Stomach (tissue), 9 donors: ENCODE results near the gene PARD3. TPM values are rescaled to one million over a fixed set of nuclear protein-coding genes. Genes with fewer than 3 reads are reported as not detected.

ENCODE experiments used
- DNase-seq, 2 donors: peaks; one replicate each; pipeline versions ENCODE4 v3.0.0 to v3.0.0-alpha.2; 2013 to 2019
- H3K27ac ChIP-seq, 5 donors: fragments of 200-600 bp in 4 of 5; sonication (generic) in 4 of 5; one replicate each; pipeline ENCODE4 v1.5.1; 2013 to 2019; ENCODE audit warnings: mild to moderate bottlenecking in 1 of 5, moderate library complexity in 1 of 5
- H3K27me3 ChIP-seq, 3 donors: fragments of 200-600 bp; sonication (generic); one replicate each; pipeline ENCODE4 v1.5.1; 2017 to 2019; ENCODE audit warnings: mixed run types in 1 of 3
- H3K36me3 ChIP-seq, 4 donors: fragments of 200-600 bp; sonication (generic); 1 replicate in 3 of 4; 2 replicates in 1 of 4; pipeline ENCODE4 v1.5.1; 2016 to 2019
- H3K4me1 ChIP-seq, 4 donors: fragments of 200-600 bp; sonication (generic); one replicate each; pipeline ENCODE4 v1.5.1; 2016 to 2019
- H3K4me3 ChIP-seq, 4 donors: fragments of 200-600 bp; sonication (generic) in 3 of 4; one replicate each; pipeline ENCODE4 v1.5.1; 2016 to 2019; ENCODE audit warnings: mild to moderate bottlenecking in 1 of 4
- H3K9me3 ChIP-seq, 4 donors: fragments of 200-600 bp; sonication (generic); one replicate each; pipeline ENCODE4 v1.5.1; 2016 to 2019
- EP300 ChIP-seq: sonication (generic); formaldehyde crosslinking; IDR thresholded peaks from one replicate; pipeline ENCODE4 v1.6.1; 2017; ENCODE audit warnings: antibody characterized with exemption
- POLR2A ChIP-seq, 4 donors: fragments of 450-650 bp; IDR thresholded peaks; one replicate each; pipeline ENCODE4 v1.6.1; 2016; ENCODE audit warnings: antibody characterized with exemption in 4 of 4, control low read depth in 2 of 4, mild to moderate bottlenecking in 1 of 4, moderate library complexity in 1 of 4
- POLR2AphosphoS5 ChIP-seq, 3 donors: sonication (generic); formaldehyde crosslinking; IDR thresholded peaks; one replicate each; pipeline ENCODE4 v1.6.1; 2016; ENCODE audit warnings: antibody characterized with exemption in 3 of 3
- WGBS, 5 donors: extraction: QIAGEN DNeasy Blood & Tissue Kit in 3 of 5; methylation state at CpG; one replicate each; pipeline versions ENCODE4 v1.1.5 to v1.1.7; 2013 to 2018; 5-methylcytosine and 5-hydroxymethylcytosine counted together
- intact Hi-C: fragments of 100-400 bp; cut with DNase I; formaldehyde crosslinking; loops from one replicate; pipeline ENCODE4 v1.15.1; 2023; ENCODE audit warnings: low total_unique reads
- polyA plus RNA-seq, 3 donors: library from polyadenylated mRNA; stranded (reverse); fragments of 200-250 nt; gene quantifications; one replicate each; pipeline ENCODE4 v1.2.3, GENCODE V29; 2013
- total RNA-seq, 5 donors: library from RNA; depleted of rRNA; stranded (reverse); fragments of >200 nt; gene quantifications; one replicate each; pipeline versions ENCODE4 v1.1.0 to v1.2.3, GENCODE V29; 2014 to 2016
- TF ChIP-seq, protein P1 (sequence below), 7 experiments: fragments of 450-650 bp in 4 of 7; fragments of 200-600 bp in 3 of 7; sonication (generic) in 3 of 7; IDR thresholded peaks; one replicate each; pipeline ENCODE4 v1.5.1; 2016 to 2019; ENCODE audit warnings: antibody characterized with exemption in 7 of 7, control low read depth in 2 of 7, mild to moderate bottlenecking in 1 of 7
- donor health status: healthy with polysubstance abuse.
- donor health status: Bipolar disorder and iron deficiency.
- donor health status: healthy.

PARD3 gene
- total and polyA plus RNA-seq, 8 donors, result 13.7 to 118 (median 31.8) TPM

- intact Hi-C loops, result no loop called here
- Histone ChIP-seq H3K27ac (no peak overlapping the region), H3K9me3 (no peaks in the 10 kb centered on the region), H3K4me3 (no peak overlapping the region), H3K27me3 (no peaks in the 10 kb centered on the region), H3K36me3 (peaks cover 0 to 6% (median 0%) of the 10 kb centered on the region in 4 donors), H3K4me1 (no peaks in the 10 kb centered on the region)
- WGBS, 5 donors, result 80 to 95% (median 92%) methylated on average over 3 of the region's 3 CpGs
- no peak for DNase-seq
- TF ChIP-seq, protein P1, sequence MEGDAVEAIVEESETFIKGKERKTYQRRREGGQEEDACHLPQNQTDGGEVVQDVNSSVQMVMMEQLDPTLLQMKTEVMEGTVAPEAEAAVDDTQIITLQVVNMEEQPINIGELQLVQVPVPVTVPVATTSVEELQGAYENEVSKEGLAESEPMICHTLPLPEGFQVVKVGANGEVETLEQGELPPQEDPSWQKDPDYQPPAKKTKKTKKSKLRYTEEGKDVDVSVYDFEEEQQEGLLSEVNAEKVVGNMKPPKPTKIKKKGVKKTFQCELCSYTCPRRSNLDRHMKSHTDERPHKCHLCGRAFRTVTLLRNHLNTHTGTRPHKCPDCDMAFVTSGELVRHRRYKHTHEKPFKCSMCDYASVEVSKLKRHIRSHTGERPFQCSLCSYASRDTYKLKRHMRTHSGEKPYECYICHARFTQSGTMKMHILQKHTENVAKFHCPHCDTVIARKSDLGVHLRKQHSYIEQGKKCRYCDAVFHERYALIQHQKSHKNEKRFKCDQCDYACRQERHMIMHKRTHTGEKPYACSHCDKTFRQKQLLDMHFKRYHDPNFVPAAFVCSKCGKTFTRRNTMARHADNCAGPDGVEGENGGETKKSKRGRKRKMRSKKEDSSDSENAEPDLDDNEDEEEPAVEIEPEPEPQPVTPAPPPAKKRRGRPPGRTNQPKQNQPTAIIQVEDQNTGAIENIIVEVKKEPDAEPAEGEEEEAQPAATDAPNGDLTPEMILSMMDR (IDR thresholded peaks at IDR 0.05), result no peak
- no peak for TF ChIP-seq POLR2A (IDR thresholded peaks at IDR 0.05)
- no peak for TF ChIP-seq POLR2AphosphoS5 (IDR thresholded peaks at IDR 0.05)
- no peak for TF ChIP-seq EP300
Measured at GRCh38 chr10:34464000-34464399, 351.1 kb downstream of the PARD3 start.

DNA sequence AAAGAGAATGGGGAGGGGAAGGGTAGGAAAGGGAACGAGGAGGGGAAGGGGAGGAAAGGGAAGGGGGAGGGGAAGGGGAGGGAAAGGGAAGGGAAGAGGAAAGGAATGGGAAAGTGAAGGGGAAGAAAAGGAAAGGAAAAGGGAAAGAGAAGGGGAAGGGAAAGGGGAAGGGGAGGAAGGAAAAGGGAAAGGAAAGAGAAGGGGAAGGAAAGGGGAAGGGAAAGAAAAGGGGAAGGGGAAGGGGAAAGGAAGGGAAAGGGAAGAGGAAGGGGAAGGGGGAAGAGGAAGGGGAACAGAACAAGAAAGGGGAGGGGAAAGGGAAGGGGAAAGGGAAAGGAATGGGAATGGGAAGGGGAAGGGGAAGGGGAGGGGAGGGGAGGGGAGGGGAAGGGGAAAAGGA, 352.1 kb downstream of the PARD3 start:
- Histone ChIP-seq H3K36me3 (peaks cover 0 to 6% (median 0%) of the 10 kb centered on the region in 4 donors), H3K27me3 (no peaks in the 10 kb centered on the region), H3K4me3 (no peak overlapping the region), H3K4me1 (no peaks in the 10 kb centered on the region), H3K9me3 (no peaks in the 10 kb centered on the region), H3K27ac (no peak overlapping the region)
- WGBS, 5 donors, result 75 to 93% (median 86%) methylated on average over 1 of the region's 1 CpG
- intact Hi-C loops, result no loop called here
- no peak for DNase-seq
- no peak for TF ChIP-seq POLR2AphosphoS5 (IDR thresholded peaks at IDR 0.05)
- TF ChIP-seq EP300, result no peak
- TF ChIP-seq POLR2A (IDR thresholded peaks at IDR 0.05), result no peak
- TF ChIP-seq, protein P1 (IDR thresholded peaks at IDR 0.05), result no peak

GRCh38 chr10:34462056-34462455, 353.0 kb downstream of the PARD3 start:
- Histone ChIP-seq H3K36me3 (no peaks in the 10 kb centered on the region), H3K4me1 (no peaks in the 10 kb centered on the region), H3K9me3 (no peaks in the 10 kb centered on the region), H3K4me3 (no peak overlapping the region), H3K27me3 (no peaks in the 10 kb centered on the region), H3K27ac (no peak overlapping the region)
- intact Hi-C loops, result no loop called here
- TF ChIP-seq POLR2A (IDR thresholded peaks at IDR 0.05) (no peak), POLR2AphosphoS5 (IDR thresholded peaks at IDR 0.05) (no peak), EP300 (no peak)
- TF ChIP-seq, protein P1 (IDR thresholded peaks at IDR 0.05), result no peak
- WGBS, 5 donors, result 72 to 81% (median 78%) methylated on average over 3 of the region's 3 CpGs
- no peak for DNase-seq

GRCh38 chr10:34454590-34455261, 360.4 kb downstream of the PARD3 start:
- intact Hi-C loops, result loop anchor here (5.0 kb wide), 1 partner anchor 572 kb away; no protein-coding TSS in a partner anchor
- Histone ChIP-seq H3K4me1 (no peaks in the 10 kb centered on the region), H3K36me3 (no peaks in the 10 kb centered on the region), H3K27ac (no peak overlapping the region), H3K9me3 (no peaks in the 10 kb centered on the region), H3K27me3 (no peaks in the 10 kb centered on the region), H3K4me3 (no peak overlapping the region)
- TF ChIP-seq POLR2A (IDR thresholded peaks at IDR 0.05), result no peak
- TF ChIP-seq EP300, result no peak
- TF ChIP-seq, protein P1 (IDR thresholded peaks at IDR 0.05), result no peak
- no peak for TF ChIP-seq POLR2AphosphoS5 (IDR thresholded peaks at IDR 0.05)
- 83 to 90% (median 88%) methylated on average over 6 of the region's 6 CpGs for WGBS, 5 donors
- DNase-seq, result peak in 1 of 2 donors; percentile 12
